Choroid plexus epithelial cell (primary cell): ENCODE measurements around the gene CKAP5.

Source experiments
- DNase-seq: peaks from one replicate; pipeline ENCODE4 v3.0.0-alpha.2; 2010; ENCODE audit warnings: low read depth
- H3K4me3 ChIP-seq: 2 replicates; pipeline ENCODE4 v1.5.1; 2011; ENCODE audit warnings: low read depth, mild to moderate bottlenecking, control low read depth, low read length, moderate library complexity
- TF ChIP-seq, protein P1 (sequence below): conservative IDR thresholded peaks from 2 replicates; pipeline ENCODE4 v1.5.1; 2011; ENCODE audit warnings: low read depth, mild to moderate bottlenecking, control low read depth, inconsistent platforms, low read length, moderate library complexity

The CKAP5 gene

GRCh38 chr11:46889689-46890475 is 43.8 kb upstream of the CKAP5 start:
- TF ChIP-seq, protein P1, sequence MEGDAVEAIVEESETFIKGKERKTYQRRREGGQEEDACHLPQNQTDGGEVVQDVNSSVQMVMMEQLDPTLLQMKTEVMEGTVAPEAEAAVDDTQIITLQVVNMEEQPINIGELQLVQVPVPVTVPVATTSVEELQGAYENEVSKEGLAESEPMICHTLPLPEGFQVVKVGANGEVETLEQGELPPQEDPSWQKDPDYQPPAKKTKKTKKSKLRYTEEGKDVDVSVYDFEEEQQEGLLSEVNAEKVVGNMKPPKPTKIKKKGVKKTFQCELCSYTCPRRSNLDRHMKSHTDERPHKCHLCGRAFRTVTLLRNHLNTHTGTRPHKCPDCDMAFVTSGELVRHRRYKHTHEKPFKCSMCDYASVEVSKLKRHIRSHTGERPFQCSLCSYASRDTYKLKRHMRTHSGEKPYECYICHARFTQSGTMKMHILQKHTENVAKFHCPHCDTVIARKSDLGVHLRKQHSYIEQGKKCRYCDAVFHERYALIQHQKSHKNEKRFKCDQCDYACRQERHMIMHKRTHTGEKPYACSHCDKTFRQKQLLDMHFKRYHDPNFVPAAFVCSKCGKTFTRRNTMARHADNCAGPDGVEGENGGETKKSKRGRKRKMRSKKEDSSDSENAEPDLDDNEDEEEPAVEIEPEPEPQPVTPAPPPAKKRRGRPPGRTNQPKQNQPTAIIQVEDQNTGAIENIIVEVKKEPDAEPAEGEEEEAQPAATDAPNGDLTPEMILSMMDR, result peak; percentile 92

GRCh38 chr11:46889251-46889650 is 43.2 kb upstream of the CKAP5 start:
- H3K4me3 ChIP-seq, result no peak overlapping the region
- TF ChIP-seq, protein P1, result no peak
- no peak for DNase-seq

More at GRCh38 chr11:46889689-46890475, 43.8 kb upstream of the CKAP5 start:
- no peak overlapping the region for H3K4me3 ChIP-seq
- peak; percentile 86 for DNase-seq

GRCh38 chr11:46888636-46889035 is 42.6 kb upstream of the CKAP5 start:
- no peak overlapping the region for H3K4me3 ChIP-seq
- DNase-seq, result no peak
- TF ChIP-seq, protein P1, result no peak

- no peak overlapping the region for H3K4me3 ChIP-seq
- TF ChIP-seq, protein P1, result no peak
- DNase-seq, result no peak
Measured at GRCh38 chr11:46886211-46886610, 40.1 kb upstream of the CKAP5 start.

GRCh38 chr11:46879056-46879585 is 33.0 kb upstream of the CKAP5 start:
- TF ChIP-seq, protein P1, result no peak
- no peak overlapping the region for H3K4me3 ChIP-seq
- DNase-seq, result no peak

GRCh38 chr11:46877580-46877979 is 31.5 kb upstream of the CKAP5 start:
- TF ChIP-seq, protein P1, result no peak
- no peak overlapping the region for H3K4me3 ChIP-seq
- no peak for DNase-seq

DNA sequence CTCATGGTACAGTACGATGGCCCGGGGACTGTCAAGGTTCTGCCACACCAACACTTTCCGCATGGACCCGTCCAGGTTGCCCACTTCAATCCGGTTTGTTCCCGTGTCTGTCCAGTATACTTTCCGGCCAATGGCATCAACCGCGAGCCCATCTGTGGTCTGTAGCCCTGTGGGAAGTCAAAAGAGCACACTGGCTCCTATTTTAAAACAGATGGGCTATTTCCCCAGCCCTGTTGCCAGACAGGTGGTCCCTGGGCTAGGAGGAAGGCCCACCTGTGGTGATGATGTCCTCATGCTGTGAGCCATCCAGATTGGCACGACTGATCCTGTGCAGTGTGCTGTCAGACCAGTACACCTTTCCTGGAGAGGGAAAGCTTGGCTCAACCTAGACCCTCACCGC is 30.4 kb upstream of the CKAP5 start:
- TF ChIP-seq, protein P1, result no peak
- H3K4me3 ChIP-seq, result no peak overlapping the region
- no peak for DNase-seq
